ENCODE results near the gene LIMS1.
A peak's percentile ranks its signal among the peaks of the same experiment; 100 is the strongest.
"Not testable (repeated sequence)": the region's sequence is repeated elsewhere in the genome, so short reads cannot be mapped to it uniquely, and the experiment has no call there.

Gene LIMS1

GRCh38 chr2:108670282-108670681, 136.0 kb downstream of the LIMS1 start:
- DNase-seq, result not testable (repeated sequence)

GRCh38 chr2:108672200-108672805, 138.0 kb downstream of the LIMS1 start:
- DNase-seq, result not testable (repeated sequence)

- DNase-seq, result not testable (repeated sequence)
Measured at GRCh38 chr2:108676522-108676921, 142.3 kb downstream of the LIMS1 start.

GRCh38 chr2:108677239-108677744, 143.0 kb downstream of the LIMS1 start:
- DNase-seq, result not testable (repeated sequence)

- not testable (repeated sequence) for DNase-seq
Measured at GRCh38 chr2:108678198-108678651, 144.0 kb downstream of the LIMS1 start.

- not testable (repeated sequence) for DNase-seq
Measured at GRCh38 chr2:108680805-108681204, 146.5 kb downstream of the LIMS1 start.

GRCh38 chr2:108688818-108689756, 154.8 kb downstream of the LIMS1 start:
- DNase-seq, result not testable (repeated sequence)

- DNase-seq, result not testable (repeated sequence)
Measured at GRCh38 chr2:108690001-108690400, 155.7 kb downstream of the LIMS1 start.

GRCh38 chr2:108691447-108691846, 157.2 kb downstream of the LIMS1 start:
- no peak for DNase-seq

- DNase-seq, result no peak
Measured at GRCh38 chr2:108701208-108701607, 166.9 kb downstream of the LIMS1 start.

GRCh38 chr2:108701806-108702205, 167.5 kb downstream of the LIMS1 start:
- no peak for DNase-seq

- DNase-seq, result no peak
Measured at GRCh38 chr2:108704871-108705270, 170.6 kb downstream of the LIMS1 start.

GRCh38 chr2:108707300-108707699, 173.0 kb downstream of the LIMS1 start:
- DNase-seq, result no peak

GRCh38 chr2:108716971-108717370, 182.7 kb downstream of the LIMS1 start:
- DNase-seq, result not testable (repeated sequence)

- DNase-seq, result peak; percentile 96
Measured at GRCh38 chr2:108719149-108720044, 185.1 kb downstream of the LIMS1 start, which contains the start of gene RANBP2. RANBP2 (plus strand) TSS chr2:108719482; CDS start chr2:108719607, 125 bp downstream.

- DNase-seq, result not testable (repeated sequence)
Measured at GRCh38 chr2:108726048-108726447, 191.8 kb downstream of the LIMS1 start.

- not testable (repeated sequence) for DNase-seq
Measured at GRCh38 chr2:108734656-108735055, 200.4 kb downstream of the LIMS1 start.

Measured in NCI-H2227 treated with DMSO at 0.1 percent for 48 hours (cell line).